Neural cell (in vitro differentiated cells): ENCODE results near the gene TMEM184A. TPM values are rescaled to one million over a fixed set of nuclear protein-coding genes. Genes with fewer than 3 reads are reported as not detected.

ENCODE experiments used
- H2AFZ ChIP-seq: fragments of 200-600, 300-800 bp; sonication (generic), shearing (Covaris generic); 2 replicates; pipeline ENCODE4 v1.6.0; 2014; ENCODE audit warnings: low read depth, mild to moderate bottlenecking, antibody characterized with exemption, low read length, moderate library complexity
- H3F3A ChIP-seq: fragments of 200-600 bp; shearing (Covaris generic); 2 replicates; pipeline ENCODE4 v1.6.1; 2016; ENCODE audit warnings: mild to moderate bottlenecking, moderate library complexity, mixed read lengths, antibody characterized with exemption, low read length; ENCODE audit not compliant: insufficient read depth, poor library complexity, severe bottlenecking
- H3K27ac ChIP-seq: fragments of 200-600, 300-800 bp; sonication (generic), shearing (Covaris generic); 2 replicates; pipeline ENCODE4 v1.5.1; 2014; ENCODE audit warnings: mild to moderate bottlenecking, low read length, moderate library complexity
- H3K27me3 ChIP-seq: fragments of 300-800, 200-600 bp; sonication (generic), shearing (Covaris generic); 2 replicates; pipeline ENCODE4 v1.6.0; 2014; ENCODE audit warnings: mild to moderate bottlenecking, low read depth, low read length, moderate library complexity; ENCODE audit not compliant: insufficient read depth
- H3K36me3 ChIP-seq: fragments of 300-800, 200-600 bp; sonication (generic), shearing (Covaris generic); 2 replicates; pipeline ENCODE4 v1.5.1; 2014; ENCODE audit warnings: mild to moderate bottlenecking, antibody characterized with exemption, low read length, moderate library complexity; ENCODE audit not compliant: insufficient read depth
- H3K4me2 ChIP-seq: fragments of 300-800, 200-600 bp; sonication (generic), shearing (Covaris generic); 2 replicates; pipeline ENCODE4 v1.6.0; 2014; ENCODE audit warnings: mild to moderate bottlenecking, low read length
- H3K4me3 ChIP-seq: fragments of 300-800, 200-600 bp; sonication (generic), shearing (Covaris generic); 2 replicates; pipeline ENCODE4 v1.5.1; 2014; ENCODE audit warnings: mild to moderate bottlenecking, low read length, moderate library complexity
- H3K79me2 ChIP-seq: fragments of 200-600 bp; shearing (Covaris generic); replicated peaks from 2 replicates; pipeline ENCODE4 v1.6.0; 2014; ENCODE audit warnings: mild to moderate bottlenecking, low read length, moderate library complexity; ENCODE audit not compliant: insufficient read depth
- H3K9ac ChIP-seq: fragments of 300-800, 200-600 bp; sonication (generic), shearing (Covaris generic); 2 replicates; pipeline ENCODE4 v1.6.1; 2016; ENCODE audit warnings: mild to moderate bottlenecking, low read length, mixed read lengths
- H3K9me2 ChIP-seq: fragments of 200-600 bp; shearing (Covaris generic); 2 replicates; pipeline ENCODE4 v1.6.1; 2016; ENCODE audit warnings: mild to moderate bottlenecking, low read length, mixed read lengths; ENCODE audit not compliant: insufficient read depth
- H3K9me3 ChIP-seq: fragments of 200-600, 300-800 bp; sonication (generic), shearing (Covaris generic); 2 replicates; pipeline ENCODE4 v1.6.1; 2016; ENCODE audit warnings: mild to moderate bottlenecking, mixed run types, low read length, moderate library complexity, mixed read lengths
- H4K20me1 ChIP-seq: fragments of 200-600 bp; shearing (Covaris generic); 2 replicates; pipeline ENCODE4 v1.6.1; 2016; ENCODE audit warnings: mild to moderate bottlenecking, mixed run types; ENCODE audit not compliant: insufficient read depth
- EP300 ChIP-seq: fragments of 450-650 bp; conservative IDR thresholded peaks from 2 replicates; pipeline ENCODE4 v1.6.1; 2014; ENCODE audit warnings: antibody characterized with exemption, mild to moderate bottlenecking, moderate library complexity; ENCODE audit not compliant: poor library complexity, severe bottlenecking
- EZH2 ChIP-seq: fragments of 200-600, 300-800 bp; shearing (Covaris generic), sonication (generic); IDR thresholded peaks from 2 replicates; pipeline ENCODE4 v1.6.1; 2014; ENCODE audit warnings: antibody characterized with exemption, low read length, borderline replicate concordance, mild to moderate bottlenecking; ENCODE audit not compliant: insufficient read depth, poor library complexity, severe bottlenecking
- MXI1 ChIP-seq: fragments of 450-650 bp; conservative IDR thresholded peaks from 2 replicates; pipeline ENCODE4 v1.6.1; 2014; ENCODE audit warnings: antibody characterized with exemption, mild to moderate bottlenecking; ENCODE audit not compliant: poor library complexity, severe bottlenecking
- POLR2AphosphoS5 ChIP-seq: IDR thresholded peaks from 2 replicates; pipeline ENCODE4 v1.6.1; 2012
- RAD21 ChIP-seq: fragments of 450-650 bp; conservative IDR thresholded peaks from 2 replicates; pipeline ENCODE4 v1.6.1; 2014; ENCODE audit warnings: antibody characterized with exemption, mild to moderate bottlenecking, moderate library complexity
- REST ChIP-seq: IDR thresholded peaks from 2 replicates; pipeline ENCODE4 v1.6.1; 2012; ENCODE audit warnings: borderline replicate concordance
- SMC3 ChIP-seq: fragments of 450-650 bp; conservative IDR thresholded peaks from 2 replicates; pipeline ENCODE4 v1.6.1; 2014; ENCODE audit warnings: antibody characterized with exemption, mild to moderate bottlenecking, moderate library complexity; ENCODE audit not compliant: poor library complexity
- TAF1 ChIP-seq: IDR thresholded peaks from 2 replicates; pipeline ENCODE4 v1.6.1; 2012; ENCODE audit warnings: low read depth
- polyA plus RNA-seq: library from polyadenylated mRNA; depleted of rRNA; stranded (reverse); fragments of >200 nt; gene quantifications from 2 replicates; pipeline ENCODE4 v1.2.3, GENCODE V29; 2014
- TF ChIP-seq, protein P1 (sequence below): fragments of 450-650 bp; IDR thresholded peaks from 2 replicates; pipeline ENCODE4 v1.5.1; 2014; ENCODE audit warnings: antibody characterized with exemption, mild to moderate bottlenecking, moderate library complexity; ENCODE audit not compliant: poor library complexity, severe bottlenecking

TMEM184A gene
- polyA plus RNA-seq, 1 donor from 2014 or later: not detected

- Histone ChIP-seq H3K4me3 (no peak overlapping the region), H3K4me2 (no peak overlapping the region)
Measured at GRCh38 chr7:1596181-1597043, 40.4 kb upstream of the TMEM184A start.

DNA sequence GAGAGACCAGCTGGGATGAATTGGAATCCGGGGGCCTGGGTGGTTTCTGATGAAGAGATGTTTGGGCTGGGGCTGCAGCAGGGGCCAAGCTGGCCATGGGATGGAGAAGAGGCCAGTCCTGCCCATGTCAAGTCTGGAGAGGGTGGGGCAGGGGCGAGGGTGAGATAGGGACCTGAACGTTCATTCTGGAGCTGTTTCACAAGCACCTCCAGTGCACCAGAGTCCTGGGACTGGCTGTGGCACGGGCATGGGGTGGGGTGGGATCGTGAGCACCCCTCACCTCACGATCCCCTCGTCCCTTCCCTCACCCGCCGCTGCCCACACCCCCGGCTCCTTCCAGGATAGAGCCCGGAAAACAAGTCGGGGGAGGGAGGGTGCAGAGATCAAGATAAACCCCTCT is 39.6 kb upstream of the TMEM184A start:
- Histone ChIP-seq H3K9ac (no peak overlapping the region), H4K20me1 (no peaks in the 10 kb centered on the region), H3K27me3 (no peaks in the 10 kb centered on the region), H3K36me3 (no peaks in the 10 kb centered on the region), H3F3A (no peaks in the 10 kb centered on the region), H3K79me2 (no peaks in the 10 kb centered on the region), H3K9me3 (no peaks in the 10 kb centered on the region), H3K27ac (no peak overlapping the region), H3K4me3 (no peak overlapping the region), H3K4me2 (no peak overlapping the region), H2AFZ (no peak overlapping the region), H3K9me2 (no peaks in the 10 kb centered on the region)
- no peak for TF ChIP-seq REST
- no peak for TF ChIP-seq POLR2AphosphoS5
- TF ChIP-seq RAD21: no peak
- TF ChIP-seq MXI1: no peak
- TF ChIP-seq, protein P1, sequence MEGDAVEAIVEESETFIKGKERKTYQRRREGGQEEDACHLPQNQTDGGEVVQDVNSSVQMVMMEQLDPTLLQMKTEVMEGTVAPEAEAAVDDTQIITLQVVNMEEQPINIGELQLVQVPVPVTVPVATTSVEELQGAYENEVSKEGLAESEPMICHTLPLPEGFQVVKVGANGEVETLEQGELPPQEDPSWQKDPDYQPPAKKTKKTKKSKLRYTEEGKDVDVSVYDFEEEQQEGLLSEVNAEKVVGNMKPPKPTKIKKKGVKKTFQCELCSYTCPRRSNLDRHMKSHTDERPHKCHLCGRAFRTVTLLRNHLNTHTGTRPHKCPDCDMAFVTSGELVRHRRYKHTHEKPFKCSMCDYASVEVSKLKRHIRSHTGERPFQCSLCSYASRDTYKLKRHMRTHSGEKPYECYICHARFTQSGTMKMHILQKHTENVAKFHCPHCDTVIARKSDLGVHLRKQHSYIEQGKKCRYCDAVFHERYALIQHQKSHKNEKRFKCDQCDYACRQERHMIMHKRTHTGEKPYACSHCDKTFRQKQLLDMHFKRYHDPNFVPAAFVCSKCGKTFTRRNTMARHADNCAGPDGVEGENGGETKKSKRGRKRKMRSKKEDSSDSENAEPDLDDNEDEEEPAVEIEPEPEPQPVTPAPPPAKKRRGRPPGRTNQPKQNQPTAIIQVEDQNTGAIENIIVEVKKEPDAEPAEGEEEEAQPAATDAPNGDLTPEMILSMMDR: no peak
- TF ChIP-seq EZH2: no peak

More at GRCh38 chr7:1596181-1597043, 40.4 kb upstream of the TMEM184A start:
- Histone ChIP-seq H3K9ac (no peak overlapping the region), H2AFZ (no peak overlapping the region), H3K36me3 (no peaks in the 10 kb centered on the region), H3K9me2 (no peaks in the 10 kb centered on the region), H3K9me3 (no peaks in the 10 kb centered on the region), H3F3A (no peaks in the 10 kb centered on the region), H3K27ac (no peak overlapping the region), H3K79me2 (no peaks in the 10 kb centered on the region), H3K27me3 (no peaks in the 10 kb centered on the region), H4K20me1 (no peaks in the 10 kb centered on the region)
- no peak for TF ChIP-seq RAD21
- no peak for TF ChIP-seq MXI1
- no peak for TF ChIP-seq SMC3
- TF ChIP-seq TAF1: no peak
- no peak for TF ChIP-seq EZH2
- TF ChIP-seq, protein P1: no peak
- TF ChIP-seq EP300: no peak
- TF ChIP-seq POLR2AphosphoS5: no peak
- no peak for TF ChIP-seq REST
